SW480 (cell line): ENCODE data around the gene CLDN25.

Experiments
- DNase-seq: peaks from one replicate; pipeline ENCODE4 v3.0.0-alpha.2; 2016; ENCODE audit warnings: low spot score

The CLDN25 gene

GRCh38 chr11:113808931-113809330, 29.3 kb downstream of the CLDN25 start:
- DNase-seq: no peak

GRCh38 chr11:113814181-113814580, 34.6 kb downstream of the CLDN25 start:
- no peak for DNase-seq

- DNase-seq: no peak
These were observed 37.6 kb downstream of the CLDN25 start for GRCh38 chr11:113817162-113817561.

GRCh38 chr11:113817626-113818025, 38.0 kb downstream of the CLDN25 start:
- DNase-seq: no peak

GRCh38 chr11:113818426-113818825, 38.8 kb downstream of the CLDN25 start:
- DNase-seq: no peak

GRCh38 chr11:113827477-113827876, 47.9 kb downstream of the CLDN25 start:
- no peak for DNase-seq

GRCh38 chr11:113828191-113828590, 48.6 kb downstream of the CLDN25 start:
- no peak for DNase-seq

- no peak for DNase-seq
These were observed 50.2 kb downstream of the CLDN25 start for GRCh38 chr11:113829751-113830150.
